ENCODE measurements around the gene RPL27A. TPM values are rescaled to one million over a fixed set of nuclear protein-coding genes. Genes with fewer than 3 reads are reported as not detected.

The RPL27A gene
- total and polyA plus RNA-seq, 2 donors from 2014 or later, result 664 to 2,260 TPM

- Histone ChIP-seq H3K9me3 (ENCODE audit: control insufficient read depth in 2 of 3, insufficient read depth in 1 of 3, low read length in 3 of 3) (no peaks in the 10 kb centered on the region), H3K4me1 (ENCODE audit: control insufficient read depth in 2 of 3, insufficient read depth in 2 of 3, low read depth in 1 of 3, low read length in 3 of 3) (peaks cover 0 to 9% (median 3%) of the 10 kb centered on the region in 3 donors), H3K9ac (ENCODE audit: low read length in 3 of 3) (no peak overlapping the region), H3K27ac (ENCODE audit: low read depth in 2 of 2, low read length in 2 of 2) (no peak overlapping the region), H3K4me3 (ENCODE audit: low read length in 3 of 3) (no peak overlapping the region), H3K36me3 (ENCODE audit: control insufficient read depth in 2 of 3, insufficient read depth in 3 of 3, low read length in 3 of 3) (peaks cover 0 to 3% (median 1%) of the 10 kb centered on the region in 3 donors), H3K27me3 (ENCODE audit: control insufficient read depth, insufficient read depth, low read length) (no peaks in the 10 kb centered on the region)
- no peak for TF ChIP-seq CTCF (IDR thresholded peaks at IDR 0.05; ENCODE audit: borderline replicate concordance, extremely low read depth, insufficient read depth)
- intact Hi-C loops (cut with DNase I), result no loop called here
- DNase-seq, result no peak
- no peak for FAIRE-seq
Observed at GRCh38 chr11:8730697-8731020, 48.1 kb downstream of the RPL27A start.

GRCh38 chr11:8731647-8732323 lies 49.2 kb downstream of the RPL27A start:
- no peak overlapping the region for H3K4me3 ChIP-seq (ENCODE audit: low read length in 3 of 3)
- H3K27me3 ChIP-seq (ENCODE audit: control insufficient read depth, insufficient read depth, low read length), result no peaks in the 10 kb centered on the region
- H3K4me1 ChIP-seq (ENCODE audit: control insufficient read depth in 2 of 3, insufficient read depth in 2 of 3, low read depth in 1 of 3, low read length in 3 of 3), result peaks cover 0 to 9% (median 3%) of the 10 kb centered on the region in 3 donors
- intact Hi-C loops (cut with DNase I), result no loop called here
- DNase-seq (no peak), FAIRE-seq (no peak)
- H3K9me3 ChIP-seq (ENCODE audit: control insufficient read depth in 2 of 3, insufficient read depth in 1 of 3, low read length in 3 of 3), result no peaks in the 10 kb centered on the region
- no peak overlapping the region for H3K9ac ChIP-seq (ENCODE audit: low read length in 3 of 3)
- H3K36me3 ChIP-seq (ENCODE audit: control insufficient read depth in 2 of 3, insufficient read depth in 3 of 3, low read length in 3 of 3), result peaks cover 0 to 3% (median 0%) of the 10 kb centered on the region in 3 donors
- no peak for TF ChIP-seq CTCF (IDR thresholded peaks at IDR 0.05; ENCODE audit: borderline replicate concordance, extremely low read depth, insufficient read depth)
- H3K27ac ChIP-seq (ENCODE audit: low read depth in 2 of 2, low read length in 2 of 2), result no peak overlapping the region

DNA sequence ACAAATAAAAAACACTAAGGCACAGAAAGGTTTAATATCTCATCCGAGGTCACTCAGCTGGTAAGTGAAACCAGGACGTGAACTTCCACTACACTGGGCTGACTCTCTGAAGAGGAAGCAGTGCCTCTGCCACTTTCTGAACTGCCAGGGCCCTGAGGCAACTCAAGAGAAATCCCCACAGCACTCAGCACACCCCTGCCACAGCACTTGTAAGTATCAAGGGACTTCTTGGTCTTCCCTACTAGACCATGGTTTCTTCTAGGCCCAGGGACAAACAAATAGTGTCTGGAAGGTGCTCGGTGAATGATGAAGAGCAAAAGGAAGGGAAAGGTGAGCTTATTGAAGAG lies 49.7 kb downstream of the RPL27A start:
- peaks cover 0 to 9% (median 3%) of the 10 kb centered on the region in 3 donors for H3K4me1 ChIP-seq (ENCODE audit: control insufficient read depth in 2 of 3, insufficient read depth in 2 of 3, low read depth in 1 of 3, low read length in 3 of 3)
- peak overlapping the region; percentile 0 to 45 for H3K27ac ChIP-seq (ENCODE audit: low read depth in 2 of 2, low read length in 2 of 2)
- no peak overlapping the region for H3K4me3 ChIP-seq (ENCODE audit: low read length in 3 of 3)
- FAIRE-seq (no peak), DNase-seq (no peak)
- H3K27me3 ChIP-seq (ENCODE audit: control insufficient read depth, insufficient read depth, low read length), result no peaks in the 10 kb centered on the region
- no peak for TF ChIP-seq CTCF (IDR thresholded peaks at IDR 0.05; ENCODE audit: borderline replicate concordance, extremely low read depth, insufficient read depth)
- H3K9me3 ChIP-seq (ENCODE audit: control insufficient read depth in 2 of 3, insufficient read depth in 1 of 3, low read length in 3 of 3), result no peaks in the 10 kb centered on the region
- intact Hi-C loops (cut with DNase I), result no loop called here
- H3K9ac ChIP-seq (ENCODE audit: low read length in 3 of 3), result no peak overlapping the region
- H3K36me3 ChIP-seq (ENCODE audit: control insufficient read depth in 2 of 3, insufficient read depth in 3 of 3, low read length in 3 of 3), result peaks cover 0 to 3% (median 0%) of the 10 kb centered on the region in 3 donors
